Stomach (tissue), 9 donors: ENCODE results near the gene SNN. TPM values are rescaled to one million over a fixed set of nuclear protein-coding genes. Genes with fewer than 3 reads are reported as not detected.

ENCODE experiments used
- DNase-seq, 2 donors: peaks; one replicate each; pipeline versions ENCODE4 v3.0.0 to v3.0.0-alpha.2; 2013 to 2019
- H3K27ac ChIP-seq, 5 donors: fragments of 200-600 bp in 4 of 5; sonication (generic) in 4 of 5; one replicate each; pipeline ENCODE4 v1.5.1; 2013 to 2019; ENCODE audit warnings: mild to moderate bottlenecking in 1 of 5, moderate library complexity in 1 of 5
- H3K27me3 ChIP-seq, 3 donors: fragments of 200-600 bp; sonication (generic); one replicate each; pipeline ENCODE4 v1.5.1; 2017 to 2019; ENCODE audit warnings: mixed run types in 1 of 3
- H3K36me3 ChIP-seq, 4 donors: fragments of 200-600 bp; sonication (generic); 1 replicate in 3 of 4; 2 replicates in 1 of 4; pipeline ENCODE4 v1.5.1; 2016 to 2019
- H3K4me1 ChIP-seq, 4 donors: fragments of 200-600 bp; sonication (generic); one replicate each; pipeline ENCODE4 v1.5.1; 2016 to 2019
- H3K4me3 ChIP-seq, 4 donors: fragments of 200-600 bp; sonication (generic) in 3 of 4; one replicate each; pipeline ENCODE4 v1.5.1; 2016 to 2019; ENCODE audit warnings: mild to moderate bottlenecking in 1 of 4
- H3K9me3 ChIP-seq, 4 donors: fragments of 200-600 bp; sonication (generic); one replicate each; pipeline ENCODE4 v1.5.1; 2016 to 2019
- CTCF ChIP-seq, 7 experiments: fragments of 450-650 bp in 4 of 7; fragments of 200-600 bp in 3 of 7; sonication (generic) in 3 of 7; IDR thresholded peaks; one replicate each; pipeline ENCODE4 v1.5.1; 2016 to 2019; ENCODE audit warnings: antibody characterized with exemption in 7 of 7, control low read depth in 2 of 7, mild to moderate bottlenecking in 1 of 7
- EP300 ChIP-seq: sonication (generic); formaldehyde crosslinking; IDR thresholded peaks from one replicate; pipeline ENCODE4 v1.6.1; 2017; ENCODE audit warnings: antibody characterized with exemption
- POLR2A ChIP-seq, 4 donors: fragments of 450-650 bp; IDR thresholded peaks; one replicate each; pipeline ENCODE4 v1.6.1; 2016; ENCODE audit warnings: antibody characterized with exemption in 4 of 4, control low read depth in 2 of 4, mild to moderate bottlenecking in 1 of 4, moderate library complexity in 1 of 4
- POLR2AphosphoS5 ChIP-seq, 3 donors: sonication (generic); formaldehyde crosslinking; IDR thresholded peaks; one replicate each; pipeline ENCODE4 v1.6.1; 2016; ENCODE audit warnings: antibody characterized with exemption in 3 of 3
- WGBS, 5 donors: extraction: QIAGEN DNeasy Blood & Tissue Kit in 3 of 5; methylation state at CpG; one replicate each; pipeline versions ENCODE4 v1.1.5 to v1.1.7; 2013 to 2018; 5-methylcytosine and 5-hydroxymethylcytosine counted together
- intact Hi-C: fragments of 100-400 bp; cut with DNase I; formaldehyde crosslinking; loops from one replicate; pipeline ENCODE4 v1.15.1; 2023; ENCODE audit warnings: low total_unique reads
- polyA plus RNA-seq, 3 donors: library from polyadenylated mRNA; stranded (reverse); fragments of 200-250 nt; gene quantifications; one replicate each; pipeline ENCODE4 v1.2.3, GENCODE V29; 2013
- total RNA-seq, 5 donors: library from RNA; depleted of rRNA; stranded (reverse); fragments of >200 nt; gene quantifications; one replicate each; pipeline versions ENCODE4 v1.1.0 to v1.2.3, GENCODE V29; 2014 to 2016
- donor health status: healthy with polysubstance abuse.
- donor health status: Bipolar disorder and iron deficiency.
- donor health status: healthy.

SNN gene
- total and polyA plus RNA-seq, 8 donors, result 2.9 to 25.0 (median 13.7) TPM

GRCh38 chr16:11669380-11670146 is 1.3 kb downstream of the SNN start:
- DNase-seq, result peak in 1 of 2 donors; percentile 61

GRCh38 chr16:11670171-11671131 is 2.2 kb downstream of the SNN start:
- peaks cover 59 to 74% (median 72%) of the 10 kb centered on the region in 4 donors for H3K4me1 ChIP-seq
- WGBS, 5 donors, result 59 to 77% (median 69%) methylated on average over 15 to 27 of the region's 27 CpGs
- no peaks in the 10 kb centered on the region for H3K9me3 ChIP-seq
- H3K27ac ChIP-seq, result peak overlapping the region; percentile 57 to 89 (median 81)
- intact Hi-C loops, result no loop called here
- no peaks in the 10 kb centered on the region for H3K27me3 ChIP-seq
- peaks cover 0 to under 1% (median 0%) of the 10 kb centered on the region in 4 donors for H3K36me3 ChIP-seq
- TF ChIP-seq POLR2A (IDR thresholded peaks at IDR 0.05) (no peak), EP300 (no peak), POLR2AphosphoS5 (IDR thresholded peaks at IDR 0.05) (no peak), CTCF (IDR thresholded peaks at IDR 0.05) (no peak)
- no peak for DNase-seq
- H3K4me3 ChIP-seq, result peak overlapping the region; percentile 83 to 91 (median 91)

More at GRCh38 chr16:11669380-11670146, 1.3 kb downstream of the SNN start:
- Histone ChIP-seq H3K36me3 (no peaks in the 10 kb centered on the region), H3K27ac (peak overlapping the region; percentile 57 to 89 (median 81)), H3K4me1 (peaks cover 54 to 72% (median 63%) of the 10 kb centered on the region in 4 donors), H3K4me3 (peak overlapping the region; percentile 83 to 91 (median 91)), H3K9me3 (no peaks in the 10 kb centered on the region), H3K27me3 (no peaks in the 10 kb centered on the region)
- TF ChIP-seq POLR2AphosphoS5 (IDR thresholded peaks at IDR 0.05), result no peak
- TF ChIP-seq POLR2A (IDR thresholded peaks at IDR 0.05), result no peak
- TF ChIP-seq EP300, result no peak
- intact Hi-C loops, result no loop called here
- WGBS, 5 donors, result 30 to 38% (median 34%) methylated on average over 15 to 22 of the region's 22 CpGs

GRCh38 chr16:11671271-11671670 is 3.0 kb downstream of the SNN start:
- Histone ChIP-seq H3K9me3 (no peaks in the 10 kb centered on the region), H3K4me1 (peaks cover 66 to 82% (median 79%) of the 10 kb centered on the region in 4 donors), H3K27ac (peak overlapping the region in 1 of 5 donors; percentile 89), H3K36me3 (peaks cover 5 to 9% (median 7%) of the 10 kb centered on the region in 4 donors), H3K4me3 (peak overlapping the region in 1 of 4 donors; percentile 9), H3K27me3 (no peaks in the 10 kb centered on the region)
- no peak for DNase-seq
- intact Hi-C loops, result no loop called here
- TF ChIP-seq CTCF (IDR thresholded peaks at IDR 0.05), result no peak
- no peak for TF ChIP-seq POLR2AphosphoS5 (IDR thresholded peaks at IDR 0.05)
- TF ChIP-seq POLR2A (IDR thresholded peaks at IDR 0.05), result no peak
- no peak for TF ChIP-seq EP300
- WGBS, 5 donors, result 95 to 100% (median 97%) methylated on average over 2 of the region's 2 CpGs

- Histone ChIP-seq H3K27ac (peak overlapping the region in 3 of 5 donors; percentile 32 to 89 (median 43)), H3K4me1 (peaks cover 66 to 86% (median 82%) of the 10 kb centered on the region in 4 donors), H3K9me3 (no peaks in the 10 kb centered on the region), H3K36me3 (peaks cover 9 to 13% (median 11%) of the 10 kb centered on the region in 4 donors), H3K4me3 (no peak overlapping the region), H3K27me3 (no peaks in the 10 kb centered on the region)
- WGBS, 5 donors, result 83 to 91% (median 86%) methylated on average over 8 of the region's 8 CpGs; no CpG with 5 or more reads in 1 of the 5 donors
- intact Hi-C loops, result no loop called here
- DNase-seq, result no peak
- TF ChIP-seq CTCF (IDR thresholded peaks at IDR 0.05), result no peak
- TF ChIP-seq POLR2AphosphoS5 (IDR thresholded peaks at IDR 0.05), result no peak
- TF ChIP-seq POLR2A (IDR thresholded peaks at IDR 0.05), result no peak
- no peak for TF ChIP-seq EP300
Observed at GRCh38 chr16:11671676-11672075, 3.4 kb downstream of the SNN start.
